Activated CD4-positive, CD25-positive, alpha-beta regulatory T cell treated with anti-CD3 and anti-CD28 coated beads, Interleukin-2, amount 50 U/mL, for 72 hours (primary cell): Measurements from ENCODE around the gene TSSK3.

Experiments
- DNase-seq: peaks from one replicate; pipeline ENCODE4 v3.0.0; 2021

Gene TSSK3, protein sequence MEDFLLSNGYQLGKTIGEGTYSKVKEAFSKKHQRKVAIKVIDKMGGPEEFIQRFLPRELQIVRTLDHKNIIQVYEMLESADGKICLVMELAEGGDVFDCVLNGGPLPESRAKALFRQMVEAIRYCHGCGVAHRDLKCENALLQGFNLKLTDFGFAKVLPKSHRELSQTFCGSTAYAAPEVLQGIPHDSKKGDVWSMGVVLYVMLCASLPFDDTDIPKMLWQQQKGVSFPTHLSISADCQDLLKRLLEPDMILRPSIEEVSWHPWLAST

DNA sequence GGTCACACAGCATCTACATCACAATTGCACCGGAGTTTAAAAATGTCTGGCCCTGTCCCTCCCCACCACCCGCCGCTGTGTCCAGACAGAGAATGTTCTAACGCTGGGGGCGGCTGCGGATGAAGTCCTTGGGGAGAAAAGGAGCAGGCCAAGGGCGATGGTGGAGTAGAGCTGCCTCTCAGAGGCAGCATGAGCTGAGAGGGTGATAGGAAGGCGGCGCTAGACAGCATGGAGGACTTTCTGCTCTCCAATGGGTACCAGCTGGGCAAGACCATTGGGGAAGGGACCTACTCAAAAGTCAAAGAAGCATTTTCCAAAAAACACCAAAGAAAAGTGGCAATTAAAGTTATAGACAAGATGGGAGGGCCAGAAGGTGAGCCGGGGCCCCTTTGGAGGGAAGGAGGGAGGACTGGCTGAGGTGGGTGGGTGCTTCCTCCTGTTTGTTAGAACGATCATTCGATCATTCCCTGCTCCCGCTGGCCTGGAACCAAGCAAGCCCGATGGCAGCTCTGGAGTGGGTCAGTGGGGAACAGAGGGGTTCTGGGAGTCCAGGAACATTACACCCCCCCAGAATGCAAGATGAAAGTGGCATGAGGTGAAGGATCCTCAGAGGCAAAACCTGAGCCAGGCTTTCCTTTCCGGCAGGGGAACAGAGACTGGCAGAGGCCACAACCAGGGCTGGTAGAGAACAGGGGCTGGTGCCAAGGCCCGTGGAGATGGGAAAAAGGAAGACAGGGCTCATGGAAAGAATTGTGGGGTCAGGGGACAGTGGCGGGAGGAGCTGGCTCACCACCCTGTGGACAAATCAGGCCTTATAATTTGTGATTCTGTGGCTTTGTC, at the start of gene TSSK3, which contains the start of gene FAM229A:
Gene TSSK3 (plus strand): TSS at position 66 of the 840 bp plus-strand sequence. CDS start 163 bp downstream, at position 229.
Gene FAM229A (minus strand): TSS at position 12 of the 840 bp plus-strand sequence. CDS start 394 bp downstream, outside the sequence.
- no peak for DNase-seq

DNA sequence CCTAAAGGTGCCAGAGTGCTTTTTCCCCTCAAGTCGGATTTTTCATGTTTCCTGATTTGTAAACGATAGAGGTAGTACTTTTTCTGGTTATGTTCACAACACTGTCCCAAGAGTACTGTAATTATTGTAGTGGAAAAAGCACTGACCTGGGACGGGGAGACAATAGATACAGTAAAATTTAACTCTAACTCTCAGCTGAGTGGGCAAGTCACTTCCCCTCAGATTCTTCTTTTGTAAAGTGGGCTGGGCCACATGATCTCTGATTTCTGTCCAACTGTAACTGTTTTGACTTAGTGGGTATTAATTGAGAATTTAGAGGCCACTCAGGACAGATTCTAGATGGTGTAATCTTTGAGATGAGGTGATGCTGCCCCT, 45.4 kb upstream of the TSSK3 start:
- DNase-seq = no peak

DNA sequence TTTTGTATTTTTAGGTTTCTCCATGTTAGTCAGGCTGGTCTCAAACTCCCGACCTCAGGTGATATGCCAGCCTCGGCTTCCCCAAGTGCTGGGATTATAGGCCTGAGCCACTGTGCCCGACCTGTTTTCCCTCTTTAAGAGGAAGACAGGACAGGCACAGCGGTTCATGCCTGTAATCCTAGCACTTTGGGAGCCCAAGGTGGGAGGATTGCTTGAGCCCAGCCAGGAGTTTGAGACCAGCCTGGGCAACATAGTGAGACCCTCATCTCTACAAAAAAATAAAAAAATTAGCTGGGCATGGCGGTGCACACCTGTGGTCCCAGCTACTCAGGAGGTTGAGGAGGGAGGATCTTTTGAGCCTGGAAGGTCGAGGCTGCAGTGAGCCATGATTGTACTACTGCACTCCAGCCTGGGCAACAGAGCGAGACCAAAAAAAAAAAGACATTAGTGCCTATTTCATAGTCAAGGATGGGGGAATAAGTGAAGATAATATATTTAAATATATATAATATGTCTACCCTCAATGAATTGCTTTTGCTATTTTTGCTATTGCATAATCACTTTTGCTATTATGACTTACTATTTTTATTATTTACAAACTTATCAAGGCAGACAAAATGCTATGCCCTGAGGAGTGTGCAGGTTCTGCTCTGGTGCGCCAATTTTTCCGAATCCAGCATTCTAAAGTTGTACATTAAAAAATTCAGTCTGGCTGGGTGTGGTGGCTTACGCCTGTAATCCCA, 44.0 kb upstream of the TSSK3 start:
- DNase-seq = no peak

DNA sequence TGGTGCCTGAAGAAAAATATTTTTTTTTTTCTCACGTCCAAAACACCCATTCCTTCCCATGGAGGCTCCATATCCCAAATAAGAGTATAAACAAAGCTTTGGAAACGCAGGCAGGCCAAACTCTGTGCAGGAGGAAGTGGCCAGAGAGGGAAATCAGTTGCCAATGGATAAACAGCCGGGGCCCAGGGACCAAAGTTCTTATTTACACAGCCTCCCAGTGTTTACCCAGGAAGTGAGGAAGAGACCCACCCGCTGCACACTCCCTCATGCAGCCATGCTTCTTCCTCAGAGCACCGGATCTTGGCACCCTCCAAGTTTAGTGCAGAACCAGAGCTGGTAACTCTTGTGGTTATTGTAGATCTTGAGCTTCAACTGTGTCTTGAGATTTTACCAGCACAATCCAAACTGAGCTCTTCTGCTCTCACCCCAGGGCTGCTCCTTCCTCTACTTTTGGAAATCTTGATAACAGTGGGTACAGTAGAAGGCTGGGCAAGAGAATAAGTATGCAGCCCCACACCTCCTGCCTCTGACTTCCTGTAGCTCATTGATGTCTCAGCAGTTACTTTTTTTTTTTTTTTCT, 40.5 kb upstream of the TSSK3 start:
- DNase-seq = no peak

DNA sequence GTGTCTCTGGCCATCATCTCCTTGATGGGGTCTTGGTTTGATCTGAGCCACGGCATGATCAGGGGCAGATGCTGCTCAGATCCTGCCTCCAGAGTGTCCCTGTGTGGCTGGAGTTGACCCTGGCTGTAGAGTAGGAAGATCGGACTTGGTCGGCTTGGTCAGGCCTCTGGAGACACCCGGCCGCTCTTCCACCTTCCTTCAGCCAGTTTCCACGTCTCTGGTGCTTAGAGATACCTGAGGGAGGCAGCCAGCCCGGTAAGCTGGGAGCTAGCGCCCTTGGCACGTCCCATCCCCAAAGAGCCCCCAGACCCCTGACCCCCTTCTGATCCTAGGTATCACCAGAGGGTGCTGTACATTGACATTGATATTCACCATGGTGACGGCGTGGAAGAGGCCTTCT, 35.1 kb upstream of the TSSK3 start:
- DNase-seq = no peak

DNA sequence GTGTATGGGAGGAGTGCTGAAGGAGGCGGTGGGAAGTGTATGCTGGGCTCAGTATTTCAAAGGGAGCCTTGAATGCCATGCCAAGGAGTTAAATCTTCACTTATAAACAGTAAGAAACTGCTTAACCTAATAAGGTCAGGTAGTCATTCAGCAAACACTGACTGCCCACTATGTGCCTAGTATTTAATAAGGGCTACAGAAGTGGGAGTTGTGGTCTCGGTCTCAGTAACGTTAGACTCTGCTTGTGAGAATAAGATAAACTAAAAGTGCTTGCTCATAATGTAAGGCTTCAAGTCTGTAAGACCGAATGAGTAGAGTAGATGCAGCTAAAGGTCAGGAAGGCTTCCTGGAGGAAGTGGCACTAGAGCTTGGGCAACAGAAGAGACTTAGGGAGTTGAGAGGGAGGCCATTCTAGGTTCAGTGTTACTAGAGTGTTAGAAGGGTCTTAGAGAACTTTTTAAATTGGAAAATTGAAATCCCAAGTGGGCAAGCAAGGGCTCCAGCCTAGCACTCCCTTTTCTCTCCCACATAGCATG, 32.3 kb upstream of the TSSK3 start:
- DNase-seq = no peak

DNA sequence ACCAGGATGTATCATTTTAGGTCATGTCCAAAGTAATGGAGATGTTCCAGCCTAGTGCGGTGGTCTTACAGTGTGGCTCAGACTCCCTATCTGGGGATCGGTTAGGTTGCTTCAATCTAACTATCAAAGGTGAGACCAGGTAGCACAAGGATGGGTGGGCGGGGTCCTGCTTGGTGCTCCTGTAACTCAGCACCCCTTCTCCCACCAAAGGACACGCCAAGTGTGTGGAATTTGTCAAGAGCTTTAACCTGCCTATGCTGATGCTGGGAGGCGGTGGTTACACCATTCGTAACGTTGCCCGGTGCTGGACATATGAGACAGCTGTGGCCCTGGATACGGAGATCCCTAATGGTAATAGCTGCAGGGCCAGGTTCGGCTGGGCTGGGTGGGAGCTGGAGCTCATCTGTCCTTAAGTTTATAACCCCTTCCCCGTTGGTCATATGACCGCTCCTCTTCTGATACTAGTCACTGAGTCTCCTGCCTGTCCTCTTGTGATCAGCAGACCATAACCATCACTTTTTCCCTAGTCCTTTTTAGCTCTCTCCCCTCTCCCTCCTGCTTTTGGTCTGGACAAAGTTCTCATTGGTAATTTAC, 31.7 kb upstream of the TSSK3 start:
- no peak for DNase-seq

DNA sequence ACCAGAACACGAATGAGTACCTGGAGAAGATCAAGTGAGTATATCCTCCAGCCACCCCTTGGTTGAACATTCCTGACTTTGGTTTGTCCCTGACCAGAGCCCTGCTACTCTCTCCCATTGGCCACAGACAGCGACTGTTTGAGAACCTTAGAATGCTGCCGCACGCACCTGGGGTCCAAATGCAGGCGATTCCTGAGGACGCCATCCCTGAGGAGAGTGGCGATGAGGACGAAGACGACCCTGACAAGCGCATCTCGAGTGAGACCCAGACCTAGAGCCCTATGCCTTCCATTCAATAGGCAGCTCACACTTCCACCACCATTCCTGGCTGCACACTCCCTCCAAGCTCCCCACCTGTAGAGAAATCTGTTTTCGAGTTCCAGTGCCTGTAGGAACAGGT, 30.8 kb upstream of the TSSK3 start:
- DNase-seq = no peak

DNA sequence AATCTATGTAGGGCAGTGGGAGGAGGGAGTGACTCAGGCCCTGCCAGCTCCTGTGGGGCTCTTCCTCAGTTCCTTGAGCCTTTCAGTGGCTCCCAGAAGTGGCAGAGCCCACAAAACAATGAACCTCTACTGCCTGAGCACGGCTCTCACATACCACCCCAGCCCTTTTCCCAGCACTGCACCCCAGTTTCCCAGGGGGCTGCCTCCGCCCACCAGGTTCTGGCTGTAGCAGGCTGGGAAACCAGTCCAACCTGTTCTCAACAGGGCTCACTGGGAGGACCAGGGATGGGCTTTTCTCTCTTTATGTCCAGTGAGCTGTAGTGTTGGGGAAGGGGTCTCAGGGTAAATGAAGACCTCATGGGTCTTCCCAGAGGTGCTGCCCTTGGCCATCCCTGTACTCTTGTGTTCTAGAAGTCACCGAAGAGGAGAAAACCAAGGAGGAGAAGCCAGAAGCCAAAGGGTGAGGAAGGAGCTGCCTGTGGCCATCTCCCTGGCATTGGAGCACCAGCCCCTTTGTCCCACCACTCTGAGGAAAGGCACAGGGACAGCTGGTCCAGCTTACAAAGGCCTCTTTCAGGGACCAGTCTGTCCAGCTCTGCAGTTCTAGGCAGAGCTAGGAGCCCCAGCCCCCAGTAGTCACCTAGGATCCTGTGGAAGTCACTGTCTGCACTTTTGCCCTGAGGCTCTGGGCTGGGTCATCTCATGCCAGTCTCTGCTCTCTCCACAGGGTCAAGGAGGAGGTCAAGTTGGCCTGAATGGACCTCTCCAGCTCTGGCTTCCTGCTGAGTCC, 29.9 kb upstream of the TSSK3 start:
- DNase-seq = no peak

DNA sequence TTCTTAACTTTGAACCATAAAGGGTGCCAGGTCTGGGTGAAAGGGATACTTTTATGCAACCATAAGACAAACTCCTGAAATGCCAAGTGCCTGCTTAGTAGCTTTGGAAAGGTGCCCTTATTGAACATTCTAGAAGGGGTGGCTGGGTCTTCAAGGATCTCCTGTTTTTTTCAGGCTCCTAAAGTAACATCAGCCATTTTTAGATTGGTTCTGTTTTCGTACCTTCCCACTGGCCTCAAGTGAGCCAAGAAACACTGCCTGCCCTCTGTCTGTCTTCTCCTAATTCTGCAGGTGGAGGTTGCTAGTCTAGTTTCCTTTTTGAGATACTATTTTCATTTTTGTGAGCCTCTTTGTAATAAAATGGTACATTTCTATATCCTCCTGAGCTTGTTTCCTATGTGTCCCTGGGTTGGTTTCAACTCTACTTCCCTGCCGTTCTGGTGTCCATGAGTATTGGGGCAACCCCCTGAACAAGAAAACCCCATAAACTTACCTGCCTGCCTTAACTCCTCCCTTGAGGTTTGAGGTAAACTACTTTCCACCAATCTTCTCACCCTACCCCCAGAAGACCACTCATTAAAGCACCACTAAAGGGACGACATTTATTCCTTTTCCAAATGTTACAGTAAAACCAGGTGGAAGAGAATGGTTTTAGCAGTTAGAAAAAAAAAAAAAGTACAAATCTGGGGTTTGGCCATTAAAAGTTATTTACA, 28.9 kb upstream of the TSSK3 start:
- DNase-seq = no peak

DNA sequence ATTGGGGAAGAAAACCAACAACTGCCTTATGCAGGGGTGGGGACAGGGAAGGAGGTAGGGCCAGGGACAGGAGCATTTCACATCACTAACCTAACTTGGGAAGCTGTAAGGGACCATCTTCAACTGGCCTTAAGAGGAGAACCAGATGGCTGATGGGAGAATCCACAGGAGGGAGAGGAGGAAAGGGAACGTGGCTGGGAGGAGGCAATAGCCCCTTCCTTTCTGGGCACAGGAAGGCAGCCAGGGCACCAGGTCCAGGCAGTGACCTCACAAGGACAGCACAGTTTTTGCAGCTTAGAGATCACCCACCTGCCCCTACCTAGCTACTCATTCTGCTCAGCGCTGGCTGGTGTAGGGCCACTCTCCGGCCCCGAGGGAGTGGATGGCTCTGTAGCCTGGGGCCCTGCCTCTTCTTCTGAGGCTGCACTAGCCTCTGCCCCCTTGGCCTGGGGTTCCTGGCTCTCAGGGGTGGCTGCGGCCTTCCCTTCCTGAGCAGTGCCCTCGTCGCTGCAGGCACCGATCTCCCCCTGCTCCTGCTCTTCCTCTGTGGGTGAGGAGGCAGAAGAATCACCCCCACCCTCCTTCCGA, 28.0 kb upstream of the TSSK3 start:
- DNase-seq = no peak

DNA sequence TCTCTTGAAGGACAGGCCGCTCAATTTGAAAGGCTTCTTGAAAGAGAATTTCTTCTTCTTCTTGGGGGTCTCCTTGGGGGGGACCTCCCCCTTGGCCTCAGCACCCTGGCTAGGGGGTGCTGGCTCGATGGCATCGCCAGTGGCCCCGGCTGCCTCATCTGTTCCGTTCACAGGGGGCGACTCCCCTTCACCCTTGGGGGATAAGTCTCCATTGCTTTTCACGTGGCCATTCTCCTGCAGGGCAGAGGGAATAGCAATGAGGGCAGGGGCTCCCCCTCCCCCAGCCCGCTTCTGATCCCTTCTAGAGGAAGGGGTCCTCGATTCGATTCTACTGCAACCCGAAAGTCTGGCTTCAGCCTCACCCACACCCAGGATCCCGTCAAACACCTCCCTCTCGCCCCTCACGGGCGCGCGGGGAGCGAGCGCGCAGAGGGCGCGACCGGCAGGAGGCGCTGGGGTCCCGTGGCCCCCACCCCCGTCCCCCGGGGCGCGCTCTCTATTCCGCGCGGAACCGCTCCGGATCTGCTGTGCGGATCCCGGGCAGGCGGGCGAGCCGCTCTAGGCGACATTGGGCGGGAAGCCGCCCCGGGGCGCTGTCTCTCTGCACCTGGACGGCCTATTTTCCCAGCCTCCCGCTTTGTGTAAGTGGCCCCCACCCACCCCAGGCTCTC, 27.3 kb upstream of the TSSK3 start:
- DNase-seq = peak; percentile 55

DNA sequence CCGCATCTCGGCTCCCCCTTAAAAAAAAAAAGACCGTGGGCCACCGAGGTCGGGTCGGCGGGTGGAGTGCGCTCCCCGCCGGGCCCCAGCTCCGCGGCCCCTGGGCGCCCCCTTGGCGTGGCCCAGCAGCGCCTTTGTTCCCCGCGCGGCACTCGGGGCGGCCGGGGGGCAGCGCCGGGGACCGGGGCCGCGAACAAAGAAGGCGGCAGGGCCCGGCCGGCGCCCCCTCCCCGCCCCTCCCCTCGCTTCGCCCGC, 26.9 kb upstream of the TSSK3 start:
- no peak for DNase-seq

DNA sequence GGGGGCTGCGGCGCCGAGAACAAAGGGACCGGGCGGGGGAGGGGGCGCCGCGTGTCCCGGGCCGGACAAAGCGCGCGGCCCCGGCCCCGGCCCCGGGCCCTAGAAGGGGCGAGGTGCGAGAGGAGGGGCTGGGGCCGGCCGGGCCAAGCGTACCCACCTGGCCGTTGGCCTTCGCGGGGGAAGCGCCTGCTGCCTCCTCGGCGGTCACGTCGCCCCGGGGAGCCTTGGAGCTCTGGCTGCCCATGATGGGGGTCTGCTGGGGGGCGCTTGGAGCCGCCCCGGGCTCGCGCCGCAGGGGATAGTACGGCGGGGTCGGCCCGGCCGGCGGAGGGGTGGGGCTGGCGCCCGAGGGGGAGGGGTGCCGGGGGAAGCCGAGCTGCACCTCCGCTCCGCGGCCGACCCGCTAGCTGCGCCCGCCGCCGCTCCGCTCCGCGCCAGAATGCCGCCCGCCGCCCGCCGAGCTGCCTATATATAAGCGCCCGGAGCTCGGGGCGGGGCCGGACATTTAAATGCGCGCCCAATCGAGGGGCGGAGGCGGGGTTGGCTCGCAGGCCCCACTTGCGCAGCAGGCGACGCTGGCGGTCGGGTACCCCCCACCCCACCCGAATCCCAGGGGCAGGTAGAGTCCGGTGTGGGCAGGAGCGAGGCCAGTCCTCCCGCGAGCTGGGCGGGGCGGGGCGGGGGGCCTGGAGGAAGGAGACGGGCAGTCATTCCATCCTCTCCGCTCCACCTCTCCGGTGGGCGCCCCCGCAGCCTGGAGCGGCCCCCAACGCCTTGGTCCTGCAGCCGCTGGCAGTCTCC, 26.3 kb upstream of the TSSK3 start, which contains the start of gene MARCKSL1:
Gene MARCKSL1 (minus strand): TSS at position 444 of the 801 bp plus-strand sequence. CDS start 200 bp downstream, at position 244.
- peak; percentile 80 for DNase-seq

DNA sequence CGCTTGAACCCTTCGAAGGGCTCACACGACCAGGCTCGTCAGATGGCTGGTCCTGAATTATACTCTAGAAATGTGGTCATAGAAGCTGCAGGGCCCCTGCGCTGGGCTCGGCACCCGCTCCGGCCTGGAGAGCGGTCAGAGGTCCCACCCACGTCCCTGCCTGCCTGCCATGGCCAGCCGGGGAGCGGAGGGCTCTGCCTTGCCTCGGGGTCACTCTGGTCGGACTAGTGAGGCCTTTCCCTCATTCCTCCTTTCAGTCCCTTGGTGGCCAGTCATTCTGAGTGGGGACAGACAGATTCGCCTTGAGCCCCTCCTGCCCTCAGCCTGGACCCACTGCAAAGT, 25.8 kb upstream of the TSSK3 start:
- no peak for DNase-seq

DNA sequence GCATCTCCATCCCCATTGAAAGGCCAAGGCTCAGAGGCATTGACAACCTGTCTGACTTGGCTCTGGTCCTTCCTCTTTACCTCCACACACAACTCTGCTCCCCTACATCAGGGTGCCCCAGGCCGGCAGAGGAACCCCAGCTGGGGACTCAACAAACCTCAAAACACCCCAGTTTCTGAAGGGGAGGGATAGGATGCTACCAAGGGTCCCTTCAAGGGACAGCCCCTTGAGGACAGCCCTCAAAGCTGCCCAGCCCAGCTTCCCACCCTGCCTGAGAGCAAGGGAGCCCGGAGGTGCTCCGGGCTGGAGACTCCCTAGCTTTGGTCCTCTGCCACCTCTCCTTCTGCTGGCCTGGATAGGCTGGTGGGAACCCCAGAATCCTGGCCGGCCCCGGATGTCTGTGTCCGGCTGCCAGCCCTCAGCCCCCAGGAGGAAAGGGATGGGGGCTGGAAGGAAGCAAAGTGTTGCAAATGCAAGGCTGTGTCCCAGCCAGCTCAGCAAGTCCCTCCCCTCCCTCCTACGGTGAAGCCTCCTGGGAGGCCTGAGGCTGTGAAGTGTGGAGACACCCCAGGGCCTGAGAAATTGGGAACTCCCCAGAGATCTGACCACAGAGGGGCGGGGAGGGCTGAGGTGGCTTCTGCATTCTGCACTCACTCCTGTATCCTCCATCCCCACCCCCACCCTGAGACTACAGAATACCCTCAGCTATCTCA, 25.2 kb upstream of the TSSK3 start:
- no peak for DNase-seq

DNA sequence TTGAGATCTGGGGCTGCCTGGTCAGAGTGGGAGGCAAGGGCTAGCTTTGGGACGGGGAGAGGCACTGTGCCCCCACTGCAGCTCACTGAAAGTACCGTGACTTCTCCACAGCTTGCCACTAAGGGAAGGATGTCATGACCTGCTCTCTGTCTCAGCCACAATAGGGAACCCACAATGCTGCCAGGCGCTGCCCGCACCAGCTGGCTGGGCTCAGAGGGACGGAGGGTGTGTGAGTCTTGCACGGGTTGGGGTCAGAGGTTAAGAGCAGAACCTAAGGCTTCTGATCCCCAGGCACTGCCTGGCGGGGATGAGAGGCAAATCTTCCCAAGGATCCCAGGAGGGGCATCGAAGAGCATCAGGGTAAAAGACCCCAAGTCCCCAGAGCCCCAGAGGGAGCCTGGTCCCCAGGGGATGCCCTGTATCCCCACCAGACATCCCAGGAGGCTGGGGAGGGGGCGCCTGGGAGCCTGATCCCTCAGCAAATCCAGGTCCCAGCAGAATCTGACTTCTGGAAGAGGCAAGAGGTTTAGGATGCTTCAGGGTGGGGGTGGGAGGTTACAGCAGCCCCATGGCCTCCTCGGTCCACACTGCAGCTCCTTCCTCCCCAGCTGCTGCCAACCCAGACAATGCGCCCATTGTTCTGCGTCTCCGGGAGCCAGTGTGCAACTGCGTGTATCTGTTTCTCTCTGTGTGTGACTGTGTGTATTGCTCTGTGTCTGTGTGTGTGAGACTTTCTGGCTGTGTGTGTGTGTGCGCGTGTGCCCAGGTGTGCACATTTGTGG, 24.3 kb upstream of the TSSK3 start:
- DNase-seq = no peak

DNA sequence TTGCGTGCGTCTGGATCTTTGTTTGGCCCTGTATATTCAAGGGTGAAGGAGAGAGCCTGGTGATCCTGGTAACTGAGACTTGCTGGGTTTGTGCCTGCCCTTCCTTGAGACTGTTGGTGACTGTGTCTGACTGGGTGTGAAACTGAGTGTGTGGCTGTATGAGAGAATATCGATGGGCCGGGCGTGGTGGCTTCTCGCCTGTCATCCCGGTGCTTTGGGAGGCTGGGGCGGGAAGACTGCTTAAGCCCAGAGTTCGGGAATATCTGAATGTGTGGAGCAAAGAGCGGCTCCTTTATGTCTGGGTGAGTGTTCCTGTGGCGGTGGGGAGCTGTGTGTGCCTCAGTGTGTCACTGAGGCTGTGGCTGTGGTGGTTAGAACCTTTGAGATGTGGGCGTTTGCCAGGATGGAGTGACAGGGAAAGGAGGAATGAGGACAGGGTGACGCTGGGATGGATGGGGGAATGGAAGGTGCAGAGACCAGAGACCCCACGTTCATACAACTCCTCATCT, 23.6 kb upstream of the TSSK3 start:
- DNase-seq = no peak
